WTC11 (cell line): ENCODE measurements around the gene RRAS. TPM values are rescaled to one million over a fixed set of nuclear protein-coding genes. Genes with fewer than 3 reads are reported as not detected.

Experiments used
- CREB1 ChIP-seq: sonication (generic); formaldehyde crosslinking; IDR thresholded peaks from 2 replicates; pipeline ENCODE4 v1.8.0; 2023; ENCODE audit warnings: mild to moderate bottlenecking, missing genetic modification reagents
- CREM ChIP-seq: sonication (generic); formaldehyde crosslinking; IDR thresholded peaks from 2 replicates; pipeline ENCODE4 v1.8.1; 2022; ENCODE audit warnings: mild to moderate bottlenecking, missing genetic modification reagents, moderate library complexity
- ETV6 ChIP-seq: sonication (generic); formaldehyde crosslinking; IDR thresholded peaks from 2 replicates; pipeline ENCODE4 v1.8.1; 2022; ENCODE audit warnings: mild to moderate bottlenecking, missing genetic modification reagents
- FOXJ3 ChIP-seq: sonication (generic); formaldehyde crosslinking; IDR thresholded peaks from 2 replicates; pipeline ENCODE4 v1.9.0; 2021; ENCODE audit warnings: missing genetic modification reagents, mild to moderate bottlenecking, borderline replicate concordance
- FOXP1 ChIP-seq: sonication (generic); formaldehyde crosslinking; IDR thresholded peaks from 2 replicates; pipeline ENCODE4 v1.8.0; 2022; ENCODE audit warnings: missing genetic modification reagents, mild to moderate bottlenecking, moderate library complexity, borderline replicate concordance
- GTF2I ChIP-seq: fragments of 250-450 bp; sonication (Bioruptor Pico); conservative IDR thresholded peaks from 2 replicates; pipeline ENCODE4 v1.4.0; 2021; ENCODE audit warnings: mild to moderate bottlenecking
- HMGA2 ChIP-seq: fragments of 250-450 bp; sonication (Bioruptor Pico); IDR thresholded peaks from 2 replicates; pipeline ENCODE4 v1.4.0; 2021; ENCODE audit warnings: mild to moderate bottlenecking, moderate library complexity
- JUN ChIP-seq: sonication (generic); formaldehyde crosslinking; IDR thresholded peaks from 2 replicates; pipeline ENCODE4 v1.8.0; 2023; ENCODE audit warnings: mild to moderate bottlenecking, missing genetic modification reagents
- NFE2L1 ChIP-seq: sonication (generic); formaldehyde crosslinking; IDR thresholded peaks from 2 replicates; pipeline ENCODE4 v1.8.1; 2023; ENCODE audit warnings: missing genetic modification reagents
- NFYB ChIP-seq: sonication (generic); formaldehyde crosslinking; conservative IDR thresholded peaks from 2 replicates; pipeline ENCODE4 v1.8.0; 2022; ENCODE audit warnings: low read depth, missing genetic modification reagents
- NR2C2 ChIP-seq: sonication (generic); formaldehyde crosslinking; IDR thresholded peaks from 2 replicates; pipeline ENCODE4 v1.8.0; 2022; ENCODE audit warnings: mild to moderate bottlenecking, missing genetic modification reagents
- TEAD4 ChIP-seq: sonication (generic); formaldehyde crosslinking; IDR thresholded peaks from 2 replicates; pipeline ENCODE4 v1.8.0; 2022; ENCODE audit warnings: mild to moderate bottlenecking, missing genetic modification reagents
- ZNF121 ChIP-seq: sonication (generic); formaldehyde crosslinking; IDR thresholded peaks from 2 replicates; pipeline ENCODE4 v1.8.0; 2023; ENCODE audit warnings: missing genetic modification reagents
- ZNF138 ChIP-seq: sonication (generic); formaldehyde crosslinking; conservative IDR thresholded peaks from 2 replicates; pipeline ENCODE4 v1.8.1; 2022; ENCODE audit warnings: mild to moderate bottlenecking, moderate library complexity, missing genetic modification reagents
- ZNF317 ChIP-seq: sonication (generic); formaldehyde crosslinking; IDR thresholded peaks from 2 replicates; pipeline ENCODE4 v1.8.1; 2023; ENCODE audit warnings: low read depth, mild to moderate bottlenecking, moderate library complexity, missing genetic modification reagents, borderline replicate concordance
- total RNA-seq: library from RNA; stranded (reverse); gene quantifications from 3 replicates; pipeline ENCODE4 v1.2.3, GENCODE V29; 2021
- TF ChIP-seq, protein P1 (sequence below): sonication (generic); formaldehyde crosslinking; IDR thresholded peaks from 2 replicates; pipeline ENCODE4 v1.8.1; 2023; ENCODE audit warnings: mild to moderate bottlenecking, moderate library complexity, missing genetic modification reagents
- TF ChIP-seq, protein P2 (sequence below): sonication (generic); formaldehyde crosslinking; IDR thresholded peaks from 2 replicates; pipeline ENCODE4 v1.8.0; 2022; ENCODE audit warnings: mild to moderate bottlenecking, missing genetic modification reagents
- TF ChIP-seq, protein P3 (sequence below): sonication (generic); formaldehyde crosslinking; IDR thresholded peaks from 2 replicates; pipeline ENCODE4 v1.8.0; 2022; ENCODE audit warnings: mild to moderate bottlenecking, missing genetic modification reagents
- TF ChIP-seq, protein P4 (sequence below): fragments of 250-450 bp; sonication (Bioruptor Pico); IDR thresholded peaks from 2 replicates; pipeline ENCODE4 v1.9.0; 2021; ENCODE audit warnings: mild to moderate bottlenecking
- TF ChIP-seq, protein P5 (sequence below): sonication (generic); formaldehyde crosslinking; IDR thresholded peaks from 2 replicates; pipeline ENCODE4 v1.8.0; 2023; ENCODE audit warnings: mild to moderate bottlenecking, missing genetic modification reagents
- TF ChIP-seq, protein P6 (sequence below): sonication (generic); formaldehyde crosslinking; IDR thresholded peaks from 2 replicates; pipeline ENCODE4 v1.8.0; 2022; ENCODE audit warnings: missing genetic modification reagents

RRAS gene
- total RNA-seq, 1 experiment from 2014 or later = 11.4 TPM

DNA sequence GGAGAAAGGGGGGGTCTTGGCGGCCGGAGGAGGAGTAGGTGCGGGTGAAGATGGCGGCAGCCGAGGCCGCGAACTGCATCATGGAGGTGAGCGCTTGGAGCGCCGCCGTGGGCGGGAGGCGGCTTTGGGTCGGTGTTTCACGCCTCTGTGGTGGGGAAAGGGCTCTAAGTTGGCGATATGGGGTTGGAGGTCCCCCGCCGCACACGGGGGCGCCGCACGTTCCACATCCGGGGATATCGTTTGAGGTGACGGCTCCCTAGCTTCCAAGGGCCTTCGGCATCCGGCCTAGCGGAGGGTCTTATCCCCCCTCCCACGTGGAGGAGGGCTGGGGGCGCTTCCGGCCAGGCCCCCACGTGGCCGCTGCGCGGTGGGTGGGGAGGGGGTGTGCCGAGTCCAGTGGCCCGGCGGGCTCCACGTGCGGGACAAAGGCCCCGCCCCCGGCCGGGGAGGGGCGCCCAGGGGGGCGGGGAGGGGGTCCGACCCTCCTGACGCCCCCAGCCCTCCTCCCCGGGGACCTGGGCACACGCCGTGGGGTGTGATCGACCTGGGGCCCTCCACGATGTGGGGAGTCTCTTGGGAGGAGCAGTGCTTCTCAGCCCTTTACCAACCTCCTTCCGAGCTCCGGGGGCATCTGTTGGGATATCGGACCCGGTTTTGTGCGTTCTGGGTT, 37.4 kb upstream of the RRAS start, which contains the start of gene PRMT1 (continued):
- no peak for TF ChIP-seq NR2C2 (CRISPR knock-in tag)
- no peak for TF ChIP-seq GTF2I (CRISPR knock-in tag)
- TF ChIP-seq TEAD4 (CRISPR knock-in tag) = no peak
- peak; percentile 86; the same call in 1 of the 2 replicates for TF ChIP-seq ZNF138 (CRISPR knock-in tag)
- peak; percentile 63; the same call in 1 of the 2 replicates for TF ChIP-seq NFE2L1 (CRISPR knock-in tag)
- TF ChIP-seq, protein P1, sequence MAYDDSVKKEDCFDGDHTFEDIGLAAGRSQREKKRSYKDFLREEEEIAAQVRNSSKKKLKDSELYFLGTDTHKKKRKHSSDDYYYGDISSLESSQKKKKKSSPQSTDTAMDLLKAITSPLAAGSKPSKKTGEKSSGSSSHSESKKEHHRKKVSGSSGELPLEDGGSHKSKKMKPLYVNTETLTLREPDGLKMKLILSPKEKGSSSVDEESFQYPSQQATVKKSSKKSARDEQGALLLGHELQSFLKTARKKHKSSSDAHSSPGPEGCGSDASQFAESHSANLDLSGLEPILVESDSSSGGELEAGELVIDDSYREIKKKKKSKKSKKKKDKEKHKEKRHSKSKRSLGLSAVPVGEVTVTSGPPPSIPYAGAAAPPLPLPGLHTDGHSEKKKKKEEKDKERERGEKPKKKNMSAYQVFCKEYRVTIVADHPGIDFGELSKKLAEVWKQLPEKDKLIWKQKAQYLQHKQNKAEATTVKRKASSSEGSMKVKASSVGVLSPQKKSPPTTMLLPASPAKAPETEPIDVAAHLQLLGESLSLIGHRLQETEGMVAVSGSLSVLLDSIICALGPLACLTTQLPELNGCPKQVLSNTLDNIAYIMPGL (CRISPR knock-in tag) = peak; percentile 61; the same call in 1 of the 2 replicates
- 0 out of 2 replicates have a peak, but pooled peaks have one; percentile 20 for TF ChIP-seq ZNF317 (CRISPR knock-in tag)
- 0 out of 2 replicates have a peak, but pooled peaks have one; percentile 15 for TF ChIP-seq HMGA2 (CRISPR knock-in tag)
- TF ChIP-seq ZNF121 = no peak
- TF ChIP-seq FOXP1 (CRISPR knock-in tag) = 0 out of 2 replicates have a peak, but pooled peaks have one; percentile 67
- TF ChIP-seq, protein P2, sequence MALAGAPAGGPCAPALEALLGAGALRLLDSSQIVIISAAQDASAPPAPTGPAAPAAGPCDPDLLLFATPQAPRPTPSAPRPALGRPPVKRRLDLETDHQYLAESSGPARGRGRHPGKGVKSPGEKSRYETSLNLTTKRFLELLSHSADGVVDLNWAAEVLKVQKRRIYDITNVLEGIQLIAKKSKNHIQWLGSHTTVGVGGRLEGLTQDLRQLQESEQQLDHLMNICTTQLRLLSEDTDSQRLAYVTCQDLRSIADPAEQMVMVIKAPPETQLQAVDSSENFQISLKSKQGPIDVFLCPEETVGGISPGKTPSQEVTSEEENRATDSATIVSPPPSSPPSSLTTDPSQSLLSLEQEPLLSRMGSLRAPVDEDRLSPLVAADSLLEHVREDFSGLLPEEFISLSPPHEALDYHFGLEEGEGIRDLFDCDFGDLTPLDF (CRISPR knock-in tag) = no peak
- TF ChIP-seq, protein P3, sequence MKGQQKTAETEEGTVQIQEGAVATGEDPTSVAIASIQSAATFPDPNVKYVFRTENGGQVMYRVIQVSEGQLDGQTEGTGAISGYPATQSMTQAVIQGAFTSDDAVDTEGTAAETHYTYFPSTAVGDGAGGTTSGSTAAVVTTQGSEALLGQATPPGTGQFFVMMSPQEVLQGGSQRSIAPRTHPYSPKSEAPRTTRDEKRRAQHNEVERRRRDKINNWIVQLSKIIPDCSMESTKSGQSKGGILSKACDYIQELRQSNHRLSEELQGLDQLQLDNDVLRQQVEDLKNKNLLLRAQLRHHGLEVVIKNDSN (CRISPR knock-in tag) = peak; percentile 86
- TF ChIP-seq, protein P4, sequence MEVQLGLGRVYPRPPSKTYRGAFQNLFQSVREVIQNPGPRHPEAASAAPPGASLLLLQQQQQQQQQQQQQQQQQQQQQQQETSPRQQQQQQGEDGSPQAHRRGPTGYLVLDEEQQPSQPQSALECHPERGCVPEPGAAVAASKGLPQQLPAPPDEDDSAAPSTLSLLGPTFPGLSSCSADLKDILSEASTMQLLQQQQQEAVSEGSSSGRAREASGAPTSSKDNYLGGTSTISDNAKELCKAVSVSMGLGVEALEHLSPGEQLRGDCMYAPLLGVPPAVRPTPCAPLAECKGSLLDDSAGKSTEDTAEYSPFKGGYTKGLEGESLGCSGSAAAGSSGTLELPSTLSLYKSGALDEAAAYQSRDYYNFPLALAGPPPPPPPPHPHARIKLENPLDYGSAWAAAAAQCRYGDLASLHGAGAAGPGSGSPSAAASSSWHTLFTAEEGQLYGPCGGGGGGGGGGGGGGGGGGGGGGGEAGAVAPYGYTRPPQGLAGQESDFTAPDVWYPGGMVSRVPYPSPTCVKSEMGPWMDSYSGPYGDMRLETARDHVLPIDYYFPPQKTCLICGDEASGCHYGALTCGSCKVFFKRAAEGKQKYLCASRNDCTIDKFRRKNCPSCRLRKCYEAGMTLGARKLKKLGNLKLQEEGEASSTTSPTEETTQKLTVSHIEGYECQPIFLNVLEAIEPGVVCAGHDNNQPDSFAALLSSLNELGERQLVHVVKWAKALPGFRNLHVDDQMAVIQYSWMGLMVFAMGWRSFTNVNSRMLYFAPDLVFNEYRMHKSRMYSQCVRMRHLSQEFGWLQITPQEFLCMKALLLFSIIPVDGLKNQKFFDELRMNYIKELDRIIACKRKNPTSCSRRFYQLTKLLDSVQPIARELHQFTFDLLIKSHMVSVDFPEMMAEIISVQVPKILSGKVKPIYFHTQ (CRISPR knock-in tag) = peak; percentile 72; the same call in 1 of the 2 replicates
- peak; percentile 78; the same call in 1 of the 2 replicates for TF ChIP-seq JUN (CRISPR knock-in tag)
- no peak for TF ChIP-seq NFYB
- TF ChIP-seq FOXJ3 = no peak
- TF ChIP-seq CREM (CRISPR knock-in tag) = no peak
- TF ChIP-seq, protein P5, sequence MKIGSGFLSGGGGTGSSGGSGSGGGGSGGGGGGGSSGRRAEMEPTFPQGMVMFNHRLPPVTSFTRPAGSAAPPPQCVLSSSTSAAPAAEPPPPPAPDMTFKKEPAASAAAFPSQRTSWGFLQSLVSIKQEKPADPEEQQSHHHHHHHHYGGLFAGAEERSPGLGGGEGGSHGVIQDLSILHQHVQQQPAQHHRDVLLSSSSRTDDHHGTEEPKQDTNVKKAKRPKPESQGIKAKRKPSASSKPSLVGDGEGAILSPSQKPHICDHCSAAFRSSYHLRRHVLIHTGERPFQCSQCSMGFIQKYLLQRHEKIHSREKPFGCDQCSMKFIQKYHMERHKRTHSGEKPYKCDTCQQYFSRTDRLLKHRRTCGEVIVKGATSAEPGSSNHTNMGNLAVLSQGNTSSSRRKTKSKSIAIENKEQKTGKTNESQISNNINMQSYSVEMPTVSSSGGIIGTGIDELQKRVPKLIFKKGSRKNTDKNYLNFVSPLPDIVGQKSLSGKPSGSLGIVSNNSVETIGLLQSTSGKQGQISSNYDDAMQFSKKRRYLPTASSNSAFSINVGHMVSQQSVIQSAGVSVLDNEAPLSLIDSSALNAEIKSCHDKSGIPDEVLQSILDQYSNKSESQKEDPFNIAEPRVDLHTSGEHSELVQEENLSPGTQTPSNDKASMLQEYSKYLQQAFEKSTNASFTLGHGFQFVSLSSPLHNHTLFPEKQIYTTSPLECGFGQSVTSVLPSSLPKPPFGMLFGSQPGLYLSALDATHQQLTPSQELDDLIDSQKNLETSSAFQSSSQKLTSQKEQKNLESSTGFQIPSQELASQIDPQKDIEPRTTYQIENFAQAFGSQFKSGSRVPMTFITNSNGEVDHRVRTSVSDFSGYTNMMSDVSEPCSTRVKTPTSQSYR (CRISPR knock-in tag) = peak; percentile 63; the same call in 1 of the 2 replicates
- TF ChIP-seq ETV6 (CRISPR knock-in tag) = no peak; the same call in 1 of the 2 replicates
- TF ChIP-seq, protein P6, sequence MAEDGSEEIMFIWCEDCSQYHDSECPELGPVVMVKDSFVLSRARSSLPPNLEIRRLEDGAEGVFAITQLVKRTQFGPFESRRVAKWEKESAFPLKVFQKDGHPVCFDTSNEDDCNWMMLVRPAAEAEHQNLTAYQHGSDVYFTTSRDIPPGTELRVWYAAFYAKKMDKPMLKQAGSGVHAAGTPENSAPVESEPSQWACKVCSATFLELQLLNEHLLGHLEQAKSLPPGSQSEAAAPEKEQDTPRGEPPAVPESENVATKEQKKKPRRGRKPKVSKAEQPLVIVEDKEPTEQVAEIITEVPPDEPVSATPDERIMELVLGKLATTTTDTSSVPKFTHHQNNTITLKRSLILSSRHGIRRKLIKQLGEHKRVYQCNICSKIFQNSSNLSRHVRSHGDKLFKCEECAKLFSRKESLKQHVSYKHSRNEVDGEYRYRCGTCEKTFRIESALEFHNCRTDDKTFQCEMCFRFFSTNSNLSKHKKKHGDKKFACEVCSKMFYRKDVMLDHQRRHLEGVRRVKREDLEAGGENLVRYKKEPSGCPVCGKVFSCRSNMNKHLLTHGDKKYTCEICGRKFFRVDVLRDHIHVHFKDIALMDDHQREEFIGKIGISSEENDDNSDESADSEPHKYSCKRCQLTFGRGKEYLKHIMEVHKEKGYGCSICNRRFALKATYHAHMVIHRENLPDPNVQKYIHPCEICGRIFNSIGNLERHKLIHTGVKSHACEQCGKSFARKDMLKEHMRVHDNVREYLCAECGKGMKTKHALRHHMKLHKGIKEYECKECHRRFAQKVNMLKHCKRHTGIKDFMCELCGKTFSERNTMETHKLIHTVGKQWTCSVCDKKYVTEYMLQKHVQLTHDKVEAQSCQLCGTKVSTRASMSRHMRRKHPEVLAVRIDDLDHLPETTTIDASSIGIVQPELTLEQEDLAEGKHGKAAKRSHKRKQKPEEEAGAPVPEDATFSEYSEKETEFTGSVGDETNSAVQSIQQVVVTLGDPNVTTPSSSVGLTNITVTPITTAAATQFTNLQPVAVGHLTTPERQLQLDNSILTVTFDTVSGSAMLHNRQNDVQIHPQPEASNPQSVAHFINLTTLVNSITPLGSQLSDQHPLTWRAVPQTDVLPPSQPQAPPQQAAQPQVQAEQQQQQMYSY (CRISPR knock-in tag) = no peak
- peak; percentile 60; the same call in 1 of the 2 replicates for TF ChIP-seq CREB1 (CRISPR knock-in tag)
